MM.1S (cell line): ENCODE data around the gene AKT1S1.

Experiments
- CTCF ChIP-seq: fragments of 300-600 bp; sonication (generic); IDR thresholded peaks from 2 replicates; pipeline ENCODE4 v1.5.1; 2016; ENCODE audit warnings: antibody characterized with exemption, low read length, mixed read lengths
- EZH2 ChIP-seq: fragments of 300-600 bp; sonication (generic); optimal IDR thresholded peaks from 2 replicates; pipeline ENCODE3; 2017; ENCODE audit warnings: low read depth, mild to moderate bottlenecking, antibody characterized with exemption, low read length, mixed read lengths

- TF ChIP-seq EZH2, result no peak
- TF ChIP-seq CTCF, result no peak
These were observed 46.4 kb downstream of the AKT1S1 start for GRCh38 chr19:49830766-49831165.
